ENCODE measurements around the gene ASXL3.

The ASXL3 gene

GRCh38 chr18:33733376-33733775, 155.4 kb downstream of the ASXL3 start:
- DNase-seq, result no peak

- no peak for DNase-seq
These were observed 157.4 kb downstream of the ASXL3 start for GRCh38 chr18:33735428-33735827.

- no peak for DNase-seq
These were observed 163.7 kb downstream of the ASXL3 start for GRCh38 chr18:33741760-33742159.

- no peak for DNase-seq
These were observed 166.1 kb downstream of the ASXL3 start for GRCh38 chr18:33744032-33744697.

GRCh38 chr18:33745151-33745795, 167.3 kb downstream of the ASXL3 start:
- no peak for DNase-seq

- DNase-seq, result no peak
These were observed 168.0 kb downstream of the ASXL3 start for GRCh38 chr18:33745871-33746545.

- DNase-seq, result no peak
These were observed 171.8 kb downstream of the ASXL3 start for GRCh38 chr18:33749834-33750233.

GRCh38 chr18:33750366-33750765, 172.3 kb downstream of the ASXL3 start:
- no peak for DNase-seq

- no peak for DNase-seq
These were observed 173.7 kb downstream of the ASXL3 start for GRCh38 chr18:33751613-33752221.

- no peak for DNase-seq
These were observed 177.4 kb downstream of the ASXL3 start for GRCh38 chr18:33755391-33755790.

GRCh38 chr18:33755931-33756560, 178.0 kb downstream of the ASXL3 start:
- DNase-seq, result no peak

- DNase-seq, result no peak
These were observed 179.0 kb downstream of the ASXL3 start for GRCh38 chr18:33757037-33757436.

- no peak for DNase-seq
These were observed 183.3 kb downstream of the ASXL3 start for GRCh38 chr18:33761363-33761762.

GRCh38 chr18:33781429-33781828, 203.4 kb downstream of the ASXL3 start:
- no peak for DNase-seq

All from activated CD8-positive, alpha-beta memory T cell treated with anti-CD3 and anti-CD28 coated beads, Interleukin-2, amount 50 U/mL, for 48 hours (primary cell).